GM12878 (cell line): Measurements from ENCODE around the gene MDFIC2. TPM values are rescaled to one million over a fixed set of nuclear protein-coding genes. Genes with fewer than 3 reads are reported as not detected.

Source experiments
- ATAC-seq: fragments of 200-7000 bp; cut with Tn5 transposase; 3 replicates; pipeline ENCODE4 v1.9.1; 2020; ENCODE audit warnings: mild to moderate bottlenecking, moderate library complexity
- BruUV-seq: library from RNA; stranded (reverse); fragments of 400-500 nt; replicated peaks from 2 replicates; lab custom pipeline; 2021; lab: Mats Ljungman, UMichigan
- CTCF ChIA-PET: fragments of 300-600 bp; sonication (Branson Sonifier 250); formaldehyde crosslinking; extraction: SDS; loops from one replicate; lab custom pipeline; 2021; ENCODE audit warnings: inconsistent platforms; lab: Yijun Ruan, JAX
- POLR2A ChIA-PET: fragments of 350-600 bp; formaldehyde crosslinking; extraction: SDS; loops from one replicate; lab custom pipeline; 2021; ENCODE audit warnings: inconsistent platforms; lab: Charles Lee
- RAD21 ChIA-PET: fragments of 300-600 bp; sonication (Branson Sonifier 250); formaldehyde crosslinking; loops from one replicate; lab custom pipeline; 2023; ENCODE audit warnings: antibody characterized with exemption; ENCODE audit not compliant: unreplicated experiment; lab: Charles Lee
- SMC1A ChIA-PET: fragments of 300-600 bp; sonication (Branson Sonifier 250); formaldehyde crosslinking; loops from one replicate; lab custom pipeline; 2023; ENCODE audit not compliant: unreplicated experiment, uncharacterized antibody; lab: Charles Lee
- DNase-seq: peaks from one replicate; pipeline ENCODE4 v3.0.0-alpha.2; 2011; ENCODE audit warnings: low read depth, low spot score
- FAIRE-seq: peaks from 3 replicates; lab custom pipeline; 2011; peaks lifted over from hg19 to GRCh38; lab: Jason Lieb, UNC
- H2AFZ ChIP-seq: 2 replicates; pipeline ENCODE4 v1.6.0; 2011; ENCODE audit warnings: low read depth, low read length, control low read depth; ENCODE audit not compliant: control insufficient read depth
- H3K27ac ChIP-seq: 2 replicates; pipeline ENCODE4 v1.5.1; 2011; ENCODE audit warnings: control low read depth; ENCODE audit not compliant: control insufficient read depth, insufficient read depth
- H3K27me3 ChIP-seq, 2 experiments: replicated peaks in 1 of 2; 2 replicates each; pipeline versions ENCODE4 v1.6.0 to v1.6.1; 2011; ENCODE audit warnings: low read length in 1 of 2; ENCODE audit not compliant: control insufficient read depth in 2 of 2, insufficient read depth in 2 of 2
- H3K36me3 ChIP-seq, 2 experiments: 2 replicates each; pipeline ENCODE4 v1.5.1; 2011; ENCODE audit warnings: low read length in 1 of 2; ENCODE audit not compliant: control insufficient read depth in 2 of 2, insufficient read depth in 2 of 2
- H3K4me1 ChIP-seq: 2 replicates; pipeline ENCODE4 v1.6.1; 2011; ENCODE audit warnings: mild to moderate bottlenecking, low read length, moderate library complexity, mixed read lengths; ENCODE audit not compliant: control insufficient read depth, insufficient read depth
- H3K4me2 ChIP-seq: 2 replicates; pipeline ENCODE4 v1.6.0; 2011; ENCODE audit warnings: control low read depth; ENCODE audit not compliant: control insufficient read depth, insufficient read depth
- H3K4me3 ChIP-seq: fragments of 200-600 bp; sonication (generic); 2 replicates; pipeline ENCODE4 v1.5.1; 2016
- H3K79me2 ChIP-seq: 2 replicates; pipeline ENCODE4 v1.6.0; 2011; ENCODE audit warnings: low read length; ENCODE audit not compliant: control insufficient read depth, insufficient read depth
- H3K9ac ChIP-seq: 2 replicates; pipeline ENCODE4 v1.8.0; 2011; ENCODE audit warnings: low read length, control low read depth, mixed read lengths; ENCODE audit not compliant: control insufficient read depth, insufficient read depth
- H3K9me3 ChIP-seq: replicated peaks from 3 replicates; pipeline ENCODE4 v1.5.1; 2011; ENCODE audit warnings: mild to moderate bottlenecking, low read length; ENCODE audit not compliant: control insufficient read depth, insufficient read depth
- H4K20me1 ChIP-seq: 2 replicates; pipeline ENCODE4 v1.6.0; 2011; ENCODE audit not compliant: control insufficient read depth, insufficient read depth
- CHD1 ChIP-seq: IDR thresholded peaks from 2 replicates; pipeline ENCODE4 v1.6.1; 2012; ENCODE audit warnings: low read depth, low read length, improper control_type of control experiment
- ZBTB33 ChIP-seq: fragments of 450-650 bp; IDR thresholded peaks from 2 replicates; pipeline ENCODE4 v1.6.1; 2017; ENCODE audit warnings: mild to moderate bottlenecking
- ZNF592 ChIP-seq: fragments of 450-650 bp; IDR thresholded peaks from 2 replicates; pipeline ENCODE4 v1.6.1; 2017; ENCODE audit warnings: mild to moderate bottlenecking, moderate library complexity
- WGBS: methylation state at CpG from one replicate; pipeline ENCODE4 v1.1.6; 2016; ENCODE audit warnings: low lambda C conversion rate; ENCODE audit not compliant: insufficient replicate concordance, insufficient coverage; ENCODE audit errors: missing lambda C conversion rate; 5-methylcytosine and 5-hydroxymethylcytosine counted together
- in situ Hi-C: fragments of 300-500 bp; cut with MboI; formaldehyde crosslinking; loops from 9 replicates; pipeline ENCODE4 v1.14.3; 2018; ENCODE audit warnings: mixed read lengths
- intact Hi-C: fragments of 100-400 bp; cut with micrococcal nuclease; formaldehyde crosslinking; loops from one replicate; pipeline ENCODE4 v1.14.2; 2022; ENCODE audit not compliant: unreplicated experiment
- polyA plus RNA-seq, 11 experiments: library from polyadenylated mRNA; depleted of rRNA in 4 of 11; unstranded in 6 of 11; stranded (reverse) in 5 of 11; fragments of >200 nt; fragmentation: Nextera tagmentation in 4 of 11; fragmentation: Illumina TruSeq in 1 of 11; extraction: Ambion mirVana in 4 of 11; extraction: Trizol in 1 of 11; gene quantifications; 1 replicate in 1 of 11; 2 replicates in 10 of 11; pipeline versions ENCODE4 v1.2.1 to v1.2.3, GENCODE V29; 2011 to 2016; ENCODE audit warnings: inconsistent platforms in 2 of 11, missing spikeins in 2 of 11, low read depth in 1 of 11
- total RNA-seq, 4 experiments: library from RNA; depleted of rRNA in 3 of 4; stranded (reverse); fragments of >200 nt in 3 of 4; fragmentation: Illumina TruSeq in 1 of 4; extraction: Trizol in 1 of 4; gene quantifications; 2 replicates each; pipeline versions ENCODE4 v1.2.1 to v1.2.3, GENCODE V29; 2013 to 2021

The MDFIC2 gene
- total and polyA plus RNA-seq, 10 of the 15 experiments (the other 5 are each of a cell fraction or from before 2014, with no cell fraction given), result not detected

- no peak for TF ChIP-seq ZNF592
- no peak for TF ChIP-seq CHD1
These were observed 81.2 kb downstream of the MDFIC2 start (continued) for GRCh38 chr3:70231266-70231701.

GRCh38 chr3:70227437-70227836 lies 85.0 kb downstream of the MDFIC2 start:
- no peaks in the 10 kb centered on the region for H3K4me1 ChIP-seq
- no peak overlapping the region for H3K27ac ChIP-seq
- 13% methylated on average over 3 of the region's 3 CpGs for WGBS
- no peak overlapping the region for H3K9ac ChIP-seq
- BruUV-seq, result no TSS peak
- H2AFZ ChIP-seq, result no peak overlapping the region
- FAIRE-seq, result no peak
- POLR2A ChIA-PET, result no interaction called here
- no peaks in the 10 kb centered on the region; a peak in 1 of 4 replicates for H3K27me3 ChIP-seq
- H3K4me2 ChIP-seq, result no peak overlapping the region
- ATAC-seq, result no peak
- intact Hi-C loops, result no loop called here
- H3K79me2 ChIP-seq, result no peaks in the 10 kb centered on the region
- H3K4me3 ChIP-seq, result no peak overlapping the region
- H3K9me3 ChIP-seq, result no peaks in the 10 kb centered on the region
- RAD21 ChIA-PET, result no interaction called here
- H3K36me3 ChIP-seq, result no peaks in the 10 kb centered on the region
- DNase-seq, result no peak
- in situ Hi-C loops, result no loop called here
- TF ChIP-seq ZBTB33, result no peak
- no peaks in the 10 kb centered on the region for H4K20me1 ChIP-seq
- SMC1A ChIA-PET, result no interaction called here
- CTCF ChIA-PET, result interaction anchor here (1.1 kb wide), 1 partner anchor 107 kb away, joined by 3 read pairs; no protein-coding TSS in a partner anchor
